Inferior parietal cortex (tissue), 1 donor: ENCODE measurements around the gene RAP1GAP.

Source experiments
- DNase-seq: peaks from one replicate; pipeline ENCODE4 v3.0.0-alpha.2; 2016; ENCODE audit errors: extremely low spot score

RAP1GAP gene

GRCh38 chr1:21625390-21626190 lies 43.6 kb downstream of the RAP1GAP start:
- DNase-seq = no peak

- peak; percentile 53 for DNase-seq
Measured at GRCh38 chr1:21624571-21625389, 44.4 kb downstream of the RAP1GAP start.

- DNase-seq = no peak
Measured at GRCh38 chr1:21623410-21623961, 45.7 kb downstream of the RAP1GAP start.

DNA sequence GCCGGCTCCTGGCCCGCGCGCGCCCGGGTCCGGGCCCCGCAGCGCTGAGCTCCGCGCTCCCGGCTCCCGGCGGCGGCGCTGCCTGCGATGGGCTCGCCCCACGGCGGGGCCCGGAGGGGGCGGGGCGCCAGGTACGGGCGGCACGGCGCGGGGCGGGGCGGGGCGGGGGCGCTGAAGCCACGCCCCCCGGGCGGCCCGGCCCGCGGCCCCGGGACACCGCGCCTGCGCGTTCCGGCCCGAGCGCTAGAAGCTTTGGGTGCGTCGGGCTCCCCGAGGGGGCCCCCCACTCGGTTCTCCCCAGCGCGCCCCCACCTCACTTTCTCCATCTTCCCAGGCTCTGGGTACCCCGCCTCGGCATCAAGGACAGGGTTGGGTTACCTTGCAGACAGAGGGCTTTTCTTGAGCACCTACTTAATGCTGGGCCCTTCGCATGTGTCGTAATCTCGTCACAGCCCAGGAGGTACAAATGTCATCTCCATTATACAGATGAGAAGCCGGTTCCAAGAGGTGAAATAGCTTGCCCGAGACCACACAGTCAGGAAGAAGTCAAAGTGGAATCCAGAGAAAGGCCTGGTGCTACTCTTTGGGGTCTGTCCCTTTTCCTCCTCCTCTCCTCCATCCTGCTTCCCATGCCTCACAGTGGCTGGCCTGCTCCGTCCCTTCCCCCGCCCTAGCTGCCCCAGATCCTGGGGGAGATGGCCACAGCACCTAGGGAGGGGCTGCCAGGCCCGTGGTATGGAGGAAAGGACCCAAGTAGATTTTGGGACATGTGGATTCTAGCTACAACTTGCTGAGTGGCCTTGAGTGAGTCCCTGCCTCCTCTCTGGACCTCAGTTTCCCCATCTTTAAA lies 46.5 kb downstream of the RAP1GAP start:
- no peak for DNase-seq

- no peak for DNase-seq
Measured at GRCh38 chr1:21621761-21622436, 47.3 kb downstream of the RAP1GAP start.

DNA sequence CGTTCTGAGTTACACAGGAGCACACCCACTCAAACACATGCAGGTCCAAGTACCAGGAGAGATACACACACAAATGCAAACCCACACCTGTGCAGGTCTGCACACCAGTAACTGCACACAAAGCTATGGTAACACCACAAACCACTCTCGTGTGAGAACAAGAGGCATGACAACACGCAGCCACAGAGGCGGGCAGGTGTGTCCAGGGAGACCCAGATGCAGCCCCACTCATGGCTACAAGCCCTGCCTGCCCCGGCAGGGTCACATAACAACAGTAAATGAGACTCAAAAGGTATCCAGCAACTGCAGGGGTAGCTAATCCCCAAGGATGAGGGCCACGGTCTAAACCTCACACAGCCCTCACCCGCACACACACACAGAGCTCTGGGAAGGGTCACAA lies 48.1 kb downstream of the RAP1GAP start:
- DNase-seq = no peak

- peak; percentile 16 for DNase-seq
Measured at GRCh38 chr1:21620496-21620895, 48.7 kb downstream of the RAP1GAP start.

DNA sequence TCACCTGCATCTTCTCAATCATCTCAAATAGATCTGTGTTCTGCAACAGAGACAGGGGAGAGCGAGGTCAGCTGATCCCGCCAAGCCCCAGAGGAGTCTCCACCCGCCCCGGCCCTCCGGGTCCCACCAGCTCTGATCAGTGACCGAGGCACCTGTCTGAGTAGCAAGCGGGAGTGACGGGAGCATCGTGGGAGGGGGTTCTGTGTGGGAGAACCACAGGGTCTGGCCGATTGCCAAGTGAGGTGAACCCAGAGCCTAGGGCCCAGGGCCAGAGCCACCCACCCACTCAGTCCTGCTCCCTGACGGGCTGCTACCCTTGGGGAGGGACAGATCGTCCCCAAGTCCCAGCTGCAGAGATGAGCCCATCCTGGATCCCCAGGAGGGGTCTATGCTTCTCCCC lies 49.1 kb downstream of the RAP1GAP start:
- no peak for DNase-seq

DNA sequence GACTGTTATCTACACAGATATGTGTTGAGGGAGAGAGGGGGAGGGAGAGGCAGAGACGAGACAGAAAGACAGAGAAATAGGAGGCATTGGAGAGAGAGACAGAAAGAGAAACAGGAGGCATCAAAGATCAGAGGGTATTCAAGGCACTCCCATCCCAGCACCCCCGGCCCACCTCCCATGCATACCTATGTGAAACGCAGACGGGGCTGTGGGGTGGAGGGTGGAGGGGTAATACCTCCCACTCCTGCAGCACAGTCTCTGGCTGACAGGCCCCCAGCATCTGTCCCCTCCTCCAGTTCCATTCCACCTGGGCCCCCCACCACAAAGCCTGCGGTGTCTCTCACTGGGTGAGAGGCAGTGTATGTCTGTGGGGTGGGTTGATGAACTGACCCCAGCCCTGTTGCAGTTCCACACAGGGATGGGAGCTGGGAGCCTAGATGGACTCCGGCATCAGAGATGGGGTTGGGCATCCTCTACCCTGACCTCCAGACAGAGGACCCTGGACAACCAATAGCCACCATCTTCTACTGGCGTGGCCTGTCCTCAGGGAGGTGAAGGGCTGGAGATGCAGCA lies 49.7 kb downstream of the RAP1GAP start:
- no peak for DNase-seq

DNA sequence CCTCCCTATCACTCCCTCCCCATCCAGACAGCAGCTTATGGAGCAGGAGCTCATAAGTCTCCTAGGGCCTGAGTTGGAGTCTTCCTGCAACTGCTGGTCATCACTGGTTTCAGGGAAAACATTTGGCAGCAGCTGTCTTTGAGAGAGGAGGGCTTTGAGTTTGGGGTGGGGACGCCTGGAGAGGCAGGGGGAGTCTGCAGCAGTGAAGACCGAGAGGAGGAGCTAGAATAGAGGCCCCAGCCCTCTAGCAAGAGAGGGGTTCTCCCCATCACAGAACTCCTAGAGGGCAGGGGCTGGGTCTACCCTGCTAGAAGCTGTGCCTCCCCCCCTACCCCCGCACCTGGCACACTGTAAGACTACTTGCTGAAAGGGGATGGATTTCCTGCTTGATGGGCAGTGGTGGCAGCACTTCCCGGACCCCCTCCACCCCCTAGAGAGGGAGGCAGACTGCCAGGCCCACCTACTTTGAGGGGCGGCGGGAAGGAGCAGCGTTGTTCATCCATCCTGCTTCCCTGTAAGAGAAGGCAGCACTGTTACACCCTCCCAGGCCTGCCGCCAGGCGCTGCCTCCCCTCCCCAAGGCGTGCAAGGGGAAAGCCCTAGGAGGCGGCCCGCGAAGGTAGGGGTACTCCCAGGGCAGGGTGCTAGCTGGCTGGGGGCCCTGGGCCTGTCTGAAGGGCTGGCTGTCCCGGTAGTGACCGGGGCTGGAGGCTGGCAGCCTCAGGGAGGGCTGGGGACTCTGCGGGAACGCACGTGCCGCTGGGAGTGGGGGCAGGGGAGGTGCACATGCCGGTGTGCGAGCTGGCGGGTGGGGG lies 50.4 kb downstream of the RAP1GAP start:
- DNase-seq = no peak

GRCh38 chr1:21618059-21618458 lies 51.1 kb downstream of the RAP1GAP start:
- DNase-seq = no peak

DNA sequence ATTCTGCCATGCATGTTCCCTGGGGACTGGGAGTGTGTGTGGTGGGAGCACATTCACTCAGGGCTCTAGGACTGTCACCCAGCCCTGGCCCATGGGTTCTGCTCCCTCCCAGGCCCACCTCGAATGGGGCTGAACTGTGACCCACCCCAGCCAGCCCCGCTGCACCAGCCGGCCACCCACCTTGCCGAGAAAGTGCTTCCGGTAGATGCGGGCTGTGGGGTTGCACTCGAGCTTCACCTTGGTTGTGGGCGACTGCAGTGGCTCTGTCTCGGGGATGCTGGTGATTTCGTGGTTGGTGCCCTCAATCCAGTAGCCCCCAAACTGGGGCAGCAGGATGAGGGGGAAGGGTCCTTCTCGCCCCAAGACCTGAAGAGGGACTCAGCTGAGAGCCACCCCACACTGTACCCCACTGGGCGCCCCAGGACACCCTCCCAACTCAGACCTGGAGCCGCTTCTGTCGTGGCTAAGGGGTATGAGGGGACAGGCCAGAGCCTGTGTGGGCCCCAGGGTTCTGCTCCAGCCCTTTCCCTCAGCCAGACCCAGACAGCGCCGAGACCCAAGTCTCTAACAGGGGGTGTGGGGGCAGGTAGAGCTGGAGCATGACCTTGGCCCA lies 51.9 kb downstream of the RAP1GAP start:
- no peak for DNase-seq

GRCh38 chr1:21616372-21616771 lies 52.8 kb downstream of the RAP1GAP start:
- no peak for DNase-seq

DNA sequence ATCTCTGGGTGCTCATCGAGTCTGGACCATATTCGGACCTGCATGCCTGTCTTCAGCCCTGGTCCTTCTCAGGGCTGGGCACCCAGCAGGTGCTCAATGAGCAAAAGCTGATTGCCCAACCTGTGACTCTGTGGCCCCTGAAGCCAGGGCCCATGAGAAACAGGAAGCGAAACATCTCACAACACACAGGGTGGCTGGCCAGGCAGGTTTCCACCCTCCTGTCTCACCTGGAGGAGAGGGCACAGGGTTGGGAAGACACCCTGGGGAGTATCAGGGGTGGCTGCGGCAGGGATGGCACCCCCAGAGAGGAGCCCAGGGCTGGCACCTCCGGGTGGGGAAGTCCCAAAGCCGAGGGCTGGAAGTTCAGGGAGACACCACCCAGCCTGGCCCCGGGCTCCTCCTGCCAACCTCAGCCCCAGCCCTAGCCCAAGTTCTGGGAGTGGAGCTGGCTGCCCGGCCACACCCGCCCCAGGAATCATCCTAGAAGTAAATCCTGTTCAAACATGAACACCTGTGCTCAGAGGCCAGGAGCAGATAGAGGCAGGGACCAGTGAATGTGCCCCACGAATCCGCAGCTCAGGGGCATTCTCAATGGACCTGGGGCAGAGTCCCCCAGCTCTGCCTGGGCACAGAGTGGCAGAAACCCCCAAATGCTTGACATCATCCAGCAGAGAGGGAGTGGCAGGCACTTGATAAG lies 54.6 kb downstream of the RAP1GAP start:
- DNase-seq = no peak

DNA sequence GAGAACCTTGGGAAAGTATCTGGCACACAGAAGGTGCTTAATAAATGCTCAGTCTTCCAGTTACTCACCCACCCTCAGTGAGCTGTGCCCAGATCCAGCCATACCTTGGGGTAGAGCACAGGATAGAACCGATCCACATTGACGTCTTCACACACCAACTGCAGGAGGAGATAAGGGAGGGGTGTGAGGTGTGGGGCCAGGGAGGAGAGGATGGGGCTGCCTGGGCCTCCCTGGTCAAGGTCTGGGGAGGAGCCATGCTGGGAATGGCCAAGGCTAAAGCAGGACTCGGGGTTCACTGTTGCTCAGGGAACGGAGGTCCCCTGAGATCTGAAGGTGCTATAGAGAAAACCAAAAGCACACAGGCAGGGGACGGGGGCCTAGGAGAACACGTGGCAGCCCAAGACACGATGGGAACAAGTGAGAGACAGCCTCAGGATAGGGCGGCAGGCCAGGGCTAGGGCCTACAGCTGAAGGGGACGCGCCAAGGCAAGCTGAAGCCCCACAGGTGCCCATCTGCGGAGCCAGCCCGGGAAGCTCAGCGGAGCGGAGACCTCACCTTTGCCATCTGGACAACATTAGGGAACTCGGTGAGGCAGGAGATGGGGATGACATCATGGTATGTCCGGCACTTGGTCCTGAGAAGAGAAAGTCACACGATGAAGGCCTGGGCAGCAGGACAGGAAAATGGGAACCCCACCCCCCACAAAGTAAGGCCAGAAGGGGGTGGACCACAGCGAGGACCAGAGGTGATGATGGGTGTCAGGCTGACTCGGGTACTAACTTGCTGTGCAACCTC lies 55.9 kb downstream of the RAP1GAP start:
- DNase-seq = no peak

- no peak for DNase-seq
Measured at GRCh38 chr1:21612057-21612456, 57.1 kb downstream of the RAP1GAP start.

DNA sequence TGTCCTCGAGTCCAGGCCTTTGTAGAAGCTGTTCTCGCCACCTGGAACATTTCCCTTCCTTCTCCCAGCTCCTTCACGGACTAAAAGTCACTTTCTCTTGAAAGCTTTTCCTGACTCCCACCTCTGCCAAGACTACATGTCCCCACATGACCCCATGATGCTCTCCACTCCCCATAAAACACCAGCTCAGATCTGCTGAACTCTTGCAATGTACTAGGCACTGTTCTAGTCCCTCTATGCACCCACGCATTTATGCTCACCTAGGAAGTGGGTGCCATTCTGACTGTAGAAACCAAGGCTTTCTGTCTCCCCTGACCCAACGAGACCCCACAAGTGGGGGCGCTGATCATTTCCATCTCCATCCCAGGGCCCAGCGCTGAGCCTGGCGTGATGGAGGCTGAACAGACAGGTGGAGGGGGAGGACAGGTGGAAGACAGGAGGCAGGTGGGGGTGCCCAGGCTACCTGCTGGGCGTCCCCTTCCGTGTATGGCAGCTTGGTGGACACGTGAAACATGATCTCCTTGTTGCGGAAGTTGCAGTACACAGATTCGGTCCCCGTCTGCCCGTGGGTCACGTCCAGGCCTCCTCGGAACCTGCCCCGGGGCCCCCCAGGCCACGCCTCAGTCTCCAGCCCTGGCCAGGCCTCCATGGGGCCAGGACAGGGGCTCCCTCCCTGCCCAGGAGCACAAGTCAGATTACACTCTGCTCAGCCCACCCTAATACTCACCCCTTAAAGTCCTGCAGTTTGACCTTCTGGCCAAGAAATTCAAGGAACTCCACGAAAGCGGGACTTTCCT lies 58.0 kb downstream of the RAP1GAP start:
- DNase-seq = no peak
